Esophagus muscularis mucosa (tissue), 4 donors: Measurements from ENCODE around the gene PLIN3. TPM values are rescaled to one million over a fixed set of nuclear protein-coding genes. Genes with fewer than 3 reads are reported as not detected.

ENCODE experiments used
- DNase-seq: peaks from one replicate; pipeline ENCODE4 v3.0.0-alpha.2; 2017; ENCODE audit errors: extremely low spot score
- H3K27ac ChIP-seq, 4 donors: fragments of 200-600 bp; sonication (generic); replicated peaks in 1 of 4; 1 replicate in 3 of 4; 2 replicates in 1 of 4; pipeline ENCODE4 v1.5.1; 2016 to 2019; ENCODE audit warnings: mild to moderate bottlenecking in 1 of 4
- H3K27me3 ChIP-seq, 4 donors: fragments of 200-600 bp; sonication (generic); one replicate each; pipeline versions ENCODE4 v1.5.1 to v1.6.0; 2016 to 2019
- H3K36me3 ChIP-seq, 4 donors: fragments of 200-600 bp; sonication (generic); one replicate each; pipeline ENCODE4 v1.5.1; 2016 to 2019
- H3K4me1 ChIP-seq, 4 donors: fragments of 200-600 bp; sonication (generic); one replicate each; pipeline ENCODE4 v1.5.1; 2016 to 2019
- H3K4me3 ChIP-seq, 4 donors: fragments of 200-600 bp; sonication (generic); 1 replicate in 2 of 4; 2 replicates in 2 of 4; pipeline ENCODE4 v1.5.1; 2016 to 2019; ENCODE audit warnings: mild to moderate bottlenecking in 4 of 4, moderate library complexity in 1 of 4
- H3K9me3 ChIP-seq, 4 donors: fragments of 200-600 bp; sonication (generic); 1 replicate in 3 of 4; 2 replicates in 1 of 4; pipeline ENCODE4 v1.5.1; 2016 to 2019
- EP300 ChIP-seq: sonication (generic); formaldehyde crosslinking; IDR thresholded peaks from one replicate; pipeline ENCODE4 v1.6.1; 2017; ENCODE audit warnings: antibody characterized with exemption
- POLR2A ChIP-seq: fragments of 450-650 bp; IDR thresholded peaks from one replicate; pipeline ENCODE4 v1.6.1; 2017; ENCODE audit warnings: antibody characterized with exemption, moderate library complexity, mild to moderate bottlenecking, low read depth
- POLR2AphosphoS5 ChIP-seq, 2 donors: sonication (generic); formaldehyde crosslinking; IDR thresholded peaks; one replicate each; pipeline ENCODE4 v1.6.1; 2017; ENCODE audit warnings: antibody characterized with exemption in 2 of 2
- WGBS: methylation state at CpG from one replicate; pipeline ENCODE4 v1.1.5; 2018; 5-methylcytosine and 5-hydroxymethylcytosine counted together
- intact Hi-C: fragments of 100-400 bp; cut with DNase I; formaldehyde crosslinking; loops from one replicate; pipeline ENCODE4 v1.15.1; 2023
- total RNA-seq, 4 donors: library from RNA; depleted of rRNA; stranded (reverse); fragments of >200 nt; gene quantifications; one replicate each; pipeline versions ENCODE4 v1.1.0 to v1.2.1, GENCODE V29; 2016
- TF ChIP-seq, protein P1 (sequence below), 3 experiments: fragments of 200-600 bp in 2 of 3; fragments of 450-650 bp in 1 of 3; sonication (generic) in 2 of 3; IDR thresholded peaks; one replicate each; pipeline ENCODE4 v1.5.1; 2017 to 2019; ENCODE audit warnings: antibody characterized with exemption in 3 of 3, mild to moderate bottlenecking in 2 of 3, moderate library complexity in 1 of 3

The PLIN3 gene
- total RNA-seq, 4 donors from 2014 or later = 15.4 to 69.0 (median 51.1) TPM

DNA sequence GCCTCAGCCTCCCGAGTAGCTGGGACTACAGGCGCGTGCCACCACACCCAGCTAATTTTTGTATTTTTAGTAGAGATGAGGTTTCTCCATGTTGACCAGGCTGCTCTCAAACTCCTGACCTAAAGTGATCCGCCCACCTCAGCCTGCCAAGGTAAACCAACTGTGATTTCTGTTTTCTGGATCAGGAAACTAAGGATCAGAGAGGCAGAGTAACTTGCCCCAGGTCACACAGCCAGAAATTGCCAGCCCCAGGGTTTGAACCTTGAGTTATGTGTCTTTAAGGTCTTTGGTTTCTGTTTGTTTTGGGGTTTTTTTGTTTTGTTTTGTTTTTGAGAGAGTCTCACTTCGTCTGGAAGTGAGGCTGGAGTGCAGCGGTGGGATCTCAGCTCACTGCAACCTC lies 4.2 kb upstream of the PLIN3 start:
- Histone ChIP-seq H3K27me3 (no peaks in the 10 kb centered on the region), H3K27ac (no peak overlapping the region), H3K9me3 (no peaks in the 10 kb centered on the region), H3K4me3 (no peak overlapping the region), H3K4me1 (peaks cover 5 to 18% (median 13%) of the 10 kb centered on the region in 4 donors), H3K36me3 (no peaks in the 10 kb centered on the region)
- intact Hi-C loops = loop anchor here (2.0 kb wide), 2 partner anchors 39 to 159 kb away; no protein-coding TSS in a partner anchor
- no peak for DNase-seq
- TF ChIP-seq, protein P1, sequence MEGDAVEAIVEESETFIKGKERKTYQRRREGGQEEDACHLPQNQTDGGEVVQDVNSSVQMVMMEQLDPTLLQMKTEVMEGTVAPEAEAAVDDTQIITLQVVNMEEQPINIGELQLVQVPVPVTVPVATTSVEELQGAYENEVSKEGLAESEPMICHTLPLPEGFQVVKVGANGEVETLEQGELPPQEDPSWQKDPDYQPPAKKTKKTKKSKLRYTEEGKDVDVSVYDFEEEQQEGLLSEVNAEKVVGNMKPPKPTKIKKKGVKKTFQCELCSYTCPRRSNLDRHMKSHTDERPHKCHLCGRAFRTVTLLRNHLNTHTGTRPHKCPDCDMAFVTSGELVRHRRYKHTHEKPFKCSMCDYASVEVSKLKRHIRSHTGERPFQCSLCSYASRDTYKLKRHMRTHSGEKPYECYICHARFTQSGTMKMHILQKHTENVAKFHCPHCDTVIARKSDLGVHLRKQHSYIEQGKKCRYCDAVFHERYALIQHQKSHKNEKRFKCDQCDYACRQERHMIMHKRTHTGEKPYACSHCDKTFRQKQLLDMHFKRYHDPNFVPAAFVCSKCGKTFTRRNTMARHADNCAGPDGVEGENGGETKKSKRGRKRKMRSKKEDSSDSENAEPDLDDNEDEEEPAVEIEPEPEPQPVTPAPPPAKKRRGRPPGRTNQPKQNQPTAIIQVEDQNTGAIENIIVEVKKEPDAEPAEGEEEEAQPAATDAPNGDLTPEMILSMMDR (IDR thresholded peaks at IDR 0.05) = no peak
- no peak for TF ChIP-seq EP300
- no peak for TF ChIP-seq POLR2A
- WGBS = 81% methylated on average over 6 of the region's 6 CpGs

DNA sequence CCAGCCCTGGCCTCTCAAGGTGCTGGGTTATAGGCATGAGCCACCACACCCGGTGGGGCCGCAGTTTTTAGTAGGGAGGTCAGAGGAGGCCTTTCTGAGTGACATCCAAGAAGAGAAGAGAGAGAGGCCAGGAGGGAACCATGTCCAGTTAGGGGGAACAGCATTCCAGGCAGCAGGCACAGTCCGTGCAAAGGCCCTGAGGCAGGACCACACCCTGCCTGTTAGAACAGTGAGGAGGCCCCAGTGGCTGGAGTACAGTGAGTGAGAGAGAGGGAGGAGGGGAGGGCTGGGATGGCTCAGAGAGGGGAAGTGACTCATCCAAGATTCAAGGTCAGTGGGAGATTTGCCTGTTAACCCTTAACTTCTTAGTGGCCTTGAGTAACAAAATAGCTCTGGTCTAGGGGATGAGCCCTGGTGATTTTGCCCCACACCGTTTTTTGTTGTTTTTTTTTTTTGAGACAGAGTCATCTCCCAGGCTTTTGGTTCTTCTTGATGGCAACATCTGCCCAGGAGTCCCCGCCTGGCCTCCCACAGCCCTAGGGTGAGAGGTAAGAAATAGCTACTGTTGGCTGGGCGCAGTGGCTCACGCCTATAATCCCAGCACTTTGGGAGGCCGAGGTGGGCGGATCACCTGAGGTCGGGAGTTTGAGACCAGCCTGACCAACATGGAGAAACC lies 2.7 kb upstream of the PLIN3 start:
- H3K27ac ChIP-seq = no peak overlapping the region
- H3K4me3 ChIP-seq = no peak overlapping the region
- peaks cover 7 to 34% (median 20%) of the 10 kb centered on the region in 4 donors for H3K4me1 ChIP-seq
- no peaks in the 10 kb centered on the region for H3K36me3 ChIP-seq
- 82% methylated on average over 10 of the region's 10 CpGs for WGBS
- DNase-seq = no peak
- H3K9me3 ChIP-seq = no peaks in the 10 kb centered on the region
- H3K27me3 ChIP-seq = no peaks in the 10 kb centered on the region
- intact Hi-C loops = no loop called here
- TF ChIP-seq POLR2AphosphoS5 (IDR thresholded peaks at IDR 0.05) (no peak), POLR2A (no peak), EP300 (no peak)
- TF ChIP-seq, protein P1 (IDR thresholded peaks at IDR 0.05) = no peak

DNA sequence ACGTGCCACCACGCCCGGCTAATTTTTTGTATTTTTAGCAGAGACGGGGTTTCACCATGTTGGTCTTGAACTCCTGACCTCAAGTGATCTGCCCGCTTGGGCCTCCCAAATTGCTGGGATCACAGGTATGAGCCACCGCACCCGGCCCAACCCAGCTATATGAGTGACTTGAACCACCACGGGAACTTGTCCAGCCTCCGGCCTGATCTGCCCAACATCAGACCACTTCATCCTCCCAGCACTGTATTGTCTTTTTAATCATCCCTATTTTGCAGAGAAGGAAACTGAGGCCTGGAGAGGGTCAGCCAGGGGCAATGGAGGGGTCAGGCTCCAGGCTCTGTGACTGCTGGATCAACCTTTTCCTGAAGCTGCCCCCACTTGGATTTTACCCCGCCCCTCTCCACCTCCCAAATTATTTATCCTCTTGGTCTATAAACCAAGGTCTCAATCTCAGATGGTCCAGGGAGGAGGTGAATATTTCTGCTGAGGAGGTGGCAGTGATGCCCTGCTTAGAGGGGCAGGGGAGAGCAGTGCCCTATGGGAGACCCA lies 893 bp upstream of the PLIN3 start:
- intact Hi-C loops = loop anchor here (10.0 kb wide), 1 partner anchor 134 kb away; no protein-coding TSS in a partner anchor
- Histone ChIP-seq H3K4me3 (peak overlapping the region; percentile 70 to 96 (median 74)), H3K4me1 (peaks cover 7 to 39% (median 20%) of the 10 kb centered on the region in 4 donors), H3K9me3 (no peaks in the 10 kb centered on the region), H3K27me3 (no peaks in the 10 kb centered on the region), H3K27ac (peak overlapping the region; percentile 78 to 90 (median 84)), H3K36me3 (no peaks in the 10 kb centered on the region)
- TF ChIP-seq POLR2A (no peak), EP300 (no peak), POLR2AphosphoS5 (IDR thresholded peaks at IDR 0.05) (no peak)
- TF ChIP-seq, protein P1 (IDR thresholded peaks at IDR 0.05) = no peak
- WGBS = 71% methylated on average over 10 of the region's 10 CpGs
- no peak for DNase-seq

DNA sequence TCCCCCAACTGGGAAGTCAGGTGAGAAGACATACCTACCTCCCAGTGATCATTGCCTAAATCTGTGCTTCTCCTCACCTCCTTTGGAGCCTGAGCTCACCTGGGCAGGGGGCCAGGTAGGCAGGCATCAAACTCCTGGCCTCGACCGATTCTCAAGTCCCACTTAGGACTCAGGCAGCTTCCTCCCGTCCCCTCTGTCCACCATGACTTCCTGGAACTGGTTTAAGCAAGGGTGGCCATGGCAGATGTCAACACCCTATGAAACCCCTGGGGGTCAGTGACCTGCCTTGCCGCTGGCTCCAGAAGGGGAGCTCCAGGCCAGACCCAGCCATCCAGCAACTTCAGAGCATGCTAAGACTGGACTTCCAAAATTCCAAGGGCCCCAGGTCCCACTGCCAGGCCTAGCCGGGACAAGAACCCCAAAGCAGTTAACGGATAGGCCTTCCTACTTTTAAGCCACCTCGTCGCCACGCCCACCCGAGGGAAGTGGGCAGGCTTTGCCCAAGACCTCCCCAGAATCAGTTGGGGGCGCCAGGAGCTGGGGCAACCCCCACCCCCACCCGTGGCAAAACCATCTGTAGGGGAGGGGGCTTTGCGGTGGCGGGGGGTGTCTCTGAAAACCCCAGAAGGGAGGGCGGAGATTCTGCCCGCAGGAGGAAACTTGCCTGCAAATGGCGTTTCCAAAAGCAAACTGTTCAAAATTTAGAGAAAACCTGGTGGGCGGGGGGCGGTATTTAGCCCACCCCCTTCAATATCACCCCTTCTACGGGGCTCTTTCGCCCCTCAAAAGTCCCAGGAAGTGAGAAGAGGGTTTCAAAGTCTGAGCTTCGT lies 657 bp downstream of the PLIN3 start:
- no peaks in the 10 kb centered on the region for H3K27me3 ChIP-seq
- H3K36me3 ChIP-seq = peaks cover 0 to 8% (median 3%) of the 10 kb centered on the region in 4 donors
- no peak for TF ChIP-seq POLR2A
- TF ChIP-seq EP300 = no peak
- no peak for TF ChIP-seq POLR2AphosphoS5 (IDR thresholded peaks at IDR 0.05)
- TF ChIP-seq, protein P1 (IDR thresholded peaks at IDR 0.05) = no peak
- peak overlapping the region; percentile 78 to 90 (median 84) for H3K27ac ChIP-seq
- WGBS = 6% methylated on average over 15 of the region's 22 CpGs
- peaks cover 7 to 39% (median 18%) of the 10 kb centered on the region in 4 donors for H3K4me1 ChIP-seq
- intact Hi-C loops = loop anchor here (10.0 kb wide), 1 partner anchor 132 kb away; no protein-coding TSS in a partner anchor
- H3K9me3 ChIP-seq = no peaks in the 10 kb centered on the region
- H3K4me3 ChIP-seq = peak overlapping the region; percentile 70 to 96 (median 74)
- DNase-seq = no peak
